HG03108 (cell line): ENCODE results near the gene PPP1R9A.

Experiments used
- ATAC-seq: cut with Tn5 transposase; IDR thresholded peaks from one replicate; pipeline ENCODE4 v1.9.1; 2021; ENCODE audit warnings: moderate library complexity; ENCODE audit not compliant: unreplicated experiment

The PPP1R9A gene

DNA sequence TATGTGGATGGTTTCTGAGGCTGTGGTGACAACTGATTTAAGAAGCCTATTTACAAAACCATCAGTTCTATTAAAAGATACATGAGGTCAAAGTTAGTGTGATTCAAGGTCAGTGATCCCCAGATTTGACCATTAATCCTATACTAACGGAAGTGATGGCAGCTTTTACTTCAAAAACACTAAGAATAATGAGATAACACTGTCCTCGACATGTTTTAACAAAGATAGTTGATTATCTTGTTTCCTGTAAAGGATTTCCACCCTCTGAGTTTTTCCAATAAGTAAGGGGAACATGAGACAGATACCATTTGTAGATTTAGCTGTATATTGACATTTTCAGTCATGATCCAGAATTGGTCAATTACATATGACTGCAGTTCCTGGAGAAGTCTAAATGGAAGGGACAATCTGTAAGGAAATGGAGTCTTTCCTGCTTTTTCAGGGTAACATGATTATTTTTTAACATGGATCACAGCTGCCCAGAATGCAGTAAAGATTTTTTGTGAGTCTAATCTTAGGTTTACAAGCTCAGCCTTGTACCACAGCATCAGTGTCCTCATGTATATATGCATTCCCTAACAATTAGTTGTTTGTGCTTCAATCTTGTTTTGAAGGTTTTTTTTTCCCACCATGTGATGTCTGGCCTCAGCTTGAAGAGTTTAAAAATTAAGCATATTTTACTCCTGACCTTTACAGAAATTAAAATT, 188.0 kb downstream of the PPP1R9A start:
- ATAC-seq = no peak

GRCh38 chr7:95095966-95096540, 188.7 kb downstream of the PPP1R9A start:
- no peak for ATAC-seq

DNA sequence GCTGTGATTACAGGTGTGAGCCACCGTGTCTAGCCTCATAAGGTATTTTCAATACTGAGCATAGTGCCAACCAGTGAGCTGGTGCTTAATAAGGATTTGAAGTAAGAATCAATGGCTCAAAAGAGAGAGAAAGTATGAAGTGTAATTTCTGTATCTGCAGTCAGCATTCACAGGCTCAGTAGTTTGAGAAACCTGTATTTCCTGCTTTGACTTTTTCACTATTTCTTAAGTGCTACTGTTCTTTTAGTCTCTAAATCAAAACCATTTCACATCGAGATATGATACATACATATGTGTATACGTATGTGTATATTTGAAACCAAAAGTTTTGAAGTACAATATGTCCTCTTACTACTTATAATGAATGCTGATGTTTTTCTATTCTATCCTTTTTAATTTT, 189.9 kb downstream of the PPP1R9A start:
- ATAC-seq = no peak

DNA sequence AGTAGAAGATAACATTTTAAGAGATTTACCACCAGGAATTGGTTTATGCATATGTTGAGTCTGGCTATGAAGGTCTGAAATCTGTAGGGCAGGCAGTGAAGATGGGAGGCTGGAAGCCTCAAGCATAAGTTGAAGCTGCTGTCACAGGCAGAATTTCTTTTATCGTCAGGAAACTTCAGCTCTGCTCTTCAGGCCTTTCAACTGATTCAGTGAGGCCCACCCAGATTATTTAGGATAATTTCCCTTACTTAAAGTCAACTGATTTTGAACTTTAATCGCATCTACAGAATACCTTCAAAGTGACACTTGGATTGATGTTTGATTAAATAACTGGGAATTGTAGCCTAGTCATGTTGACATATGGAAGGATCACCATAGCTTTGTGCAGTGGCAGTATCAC, 190.5 kb downstream of the PPP1R9A start:
- ATAC-seq = no peak

GRCh38 chr7:95099106-95099505, 191.7 kb downstream of the PPP1R9A start:
- no peak for ATAC-seq

DNA sequence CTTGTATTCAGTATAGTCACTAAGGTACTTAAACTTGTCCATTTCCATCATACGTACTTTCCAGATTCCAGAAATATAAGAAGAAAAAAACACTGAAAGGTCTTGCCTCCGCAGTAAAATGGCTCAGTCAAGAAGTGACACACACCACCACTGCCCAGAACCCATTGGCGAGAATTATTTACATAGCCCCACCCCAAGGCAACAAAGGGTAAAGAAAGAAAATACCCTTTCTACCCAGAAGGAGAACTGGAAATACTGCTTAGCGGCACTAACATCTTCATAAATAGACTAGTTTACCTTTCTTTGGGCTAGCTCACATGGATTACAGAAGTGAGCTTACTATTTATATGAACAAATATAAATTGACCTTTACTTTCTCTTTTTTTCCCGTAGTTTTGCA, 194.0 kb downstream of the PPP1R9A start:
- no peak for ATAC-seq

DNA sequence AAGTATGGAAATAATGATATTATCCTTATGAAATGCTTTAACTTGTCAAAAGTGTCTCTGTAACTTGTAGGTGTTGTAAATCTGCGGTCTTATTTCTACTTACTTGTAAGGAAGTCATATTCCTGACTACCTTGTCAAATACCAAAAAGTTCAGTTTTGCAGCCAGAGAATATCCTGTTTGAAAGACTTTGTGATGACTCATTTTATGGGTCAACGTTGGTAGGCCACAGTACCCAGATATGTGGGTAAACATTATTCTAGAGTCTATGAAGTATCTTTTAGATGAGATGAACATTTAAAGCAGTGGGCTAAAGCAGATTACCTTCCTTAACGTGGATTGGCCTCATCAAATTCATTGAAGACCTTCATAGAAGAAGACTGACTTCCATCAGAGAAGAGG, 195.3 kb downstream of the PPP1R9A start:
- ATAC-seq = no peak

- no peak for ATAC-seq
Observed at GRCh38 chr7:95104739-95105138, 197.3 kb downstream of the PPP1R9A start.

DNA sequence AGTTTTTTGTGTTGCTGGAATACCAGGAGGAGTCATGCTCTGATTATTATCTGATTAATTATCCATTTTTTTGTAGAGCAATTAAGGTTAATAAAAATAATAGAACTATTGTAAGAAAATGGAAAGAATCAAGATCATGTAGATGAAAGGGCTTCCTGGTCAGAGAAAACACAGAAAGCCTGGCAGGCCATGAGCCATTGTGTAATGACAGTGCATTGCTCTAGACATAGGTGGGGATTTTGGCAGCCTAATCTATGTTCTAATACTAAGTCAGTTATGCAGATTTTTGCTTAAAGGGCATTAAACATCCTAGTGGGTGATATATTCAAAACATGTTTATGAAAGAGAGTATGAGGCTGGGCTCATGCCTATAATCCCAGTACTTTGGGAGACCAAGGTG, 198.2 kb downstream of the PPP1R9A start:
- ATAC-seq = no peak

- ATAC-seq = no peak
Observed at GRCh38 chr7:95106401-95106800, 199.0 kb downstream of the PPP1R9A start.

- no peak for ATAC-seq
Observed at GRCh38 chr7:95110707-95111106, 203.3 kb downstream of the PPP1R9A start.

DNA sequence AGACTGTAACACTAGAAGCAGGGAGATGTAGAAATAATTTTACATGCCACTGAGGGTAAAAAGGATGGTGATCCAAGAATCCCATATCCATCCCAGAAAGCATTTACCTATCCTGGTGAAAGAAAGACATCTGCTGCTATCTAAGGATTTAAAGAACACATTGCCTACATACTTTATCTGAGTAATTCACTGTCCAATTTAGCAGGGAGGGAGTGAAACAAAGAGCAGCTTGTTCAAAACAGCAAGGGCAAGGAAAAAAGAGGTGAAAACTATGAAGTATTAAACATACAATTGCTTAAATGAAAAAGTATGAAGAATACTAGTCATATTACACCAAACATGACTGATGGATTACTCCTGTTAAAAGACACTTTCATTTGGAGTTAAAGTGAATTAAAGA, 206.2 kb downstream of the PPP1R9A start:
- ATAC-seq = no peak

GRCh38 chr7:95126053-95126709, 218.8 kb downstream of the PPP1R9A start:
- ATAC-seq = no peak

DNA sequence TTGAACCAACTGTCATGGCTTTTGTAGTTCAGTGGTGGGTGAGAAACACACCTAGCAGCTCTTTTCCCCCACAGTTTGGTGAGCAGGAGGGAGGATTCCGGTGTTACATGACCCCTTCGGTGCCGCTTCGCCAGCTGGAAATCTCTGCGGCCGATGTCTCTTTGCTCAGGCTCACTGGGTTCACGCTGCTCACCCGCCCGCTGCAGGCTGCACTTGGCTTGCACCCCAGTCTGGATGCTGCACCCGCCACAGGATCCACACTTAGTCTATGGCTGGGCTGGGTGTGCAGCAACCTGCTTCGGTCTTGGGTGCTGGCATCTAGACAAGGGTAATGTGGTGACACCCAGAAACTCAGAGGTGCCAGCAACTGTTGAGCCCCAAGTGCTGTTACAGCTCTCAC, 225.1 kb downstream of the PPP1R9A start:
- no peak for ATAC-seq

DNA sequence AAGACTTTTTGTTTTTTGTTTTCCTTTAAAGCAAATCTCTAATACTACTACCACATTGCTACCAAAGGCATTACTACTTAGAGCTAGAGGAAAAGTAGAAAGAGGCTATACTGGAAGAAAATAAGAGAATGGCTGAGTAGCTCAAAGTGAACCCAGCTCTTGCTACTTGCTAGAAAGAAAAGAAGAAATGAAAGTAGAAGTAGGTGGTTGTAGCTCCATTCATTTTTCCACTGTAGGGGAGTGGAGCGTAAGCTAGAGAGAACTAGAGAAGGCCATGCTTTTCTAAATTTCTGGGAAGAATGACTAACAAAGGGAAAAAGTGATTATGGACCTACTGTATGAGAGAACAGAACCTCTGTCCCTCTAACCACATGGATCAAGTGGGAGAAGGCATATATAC, 232.5 kb downstream of the PPP1R9A start:
- ATAC-seq = no peak

- ATAC-seq = no peak
Observed at GRCh38 chr7:95141755-95142154, 234.4 kb downstream of the PPP1R9A start.

- ATAC-seq = no peak
Observed at GRCh38 chr7:95144256-95144655, 236.9 kb downstream of the PPP1R9A start.

DNA sequence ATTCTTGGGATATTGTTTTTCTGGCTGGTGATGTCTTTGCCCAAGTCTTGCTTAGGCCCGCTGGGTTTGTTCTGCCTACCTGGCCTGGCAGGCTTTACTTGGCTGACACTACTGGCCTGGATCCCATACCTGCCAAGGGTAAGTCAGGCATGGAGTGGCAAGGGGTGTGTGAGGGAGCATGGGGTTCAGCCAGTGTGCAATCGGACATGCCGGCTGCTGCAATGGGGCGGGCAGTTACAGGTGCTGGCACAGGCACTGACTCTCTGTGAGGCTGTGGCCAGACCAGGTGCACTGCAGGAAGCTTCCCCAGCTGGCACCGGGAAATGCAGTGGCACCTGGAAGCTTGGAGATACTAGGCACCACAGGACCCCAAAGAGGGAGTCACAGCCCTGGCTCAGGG, 248.6 kb downstream of the PPP1R9A start:
- ATAC-seq = no peak

DNA sequence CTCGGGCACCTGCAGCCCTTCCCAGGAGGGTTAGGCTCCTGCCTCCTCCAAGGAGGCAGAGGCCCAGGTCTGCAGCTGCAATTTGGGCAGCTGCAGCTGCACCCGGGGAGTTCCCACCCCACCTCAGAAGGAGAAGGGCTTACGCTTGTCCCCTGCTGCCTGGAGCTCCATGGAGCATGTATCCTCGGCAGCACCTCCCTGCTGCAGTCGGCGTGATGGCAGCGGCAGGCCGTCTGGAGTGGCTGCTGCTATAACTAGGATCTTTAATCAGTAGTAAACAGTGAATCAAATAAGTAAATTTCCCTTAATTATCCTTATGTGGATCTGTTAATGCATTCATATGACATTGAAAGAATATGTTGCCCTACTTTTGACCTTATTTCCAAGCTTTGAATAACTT, 250.0 kb downstream of the PPP1R9A start:
- no peak for ATAC-seq

DNA sequence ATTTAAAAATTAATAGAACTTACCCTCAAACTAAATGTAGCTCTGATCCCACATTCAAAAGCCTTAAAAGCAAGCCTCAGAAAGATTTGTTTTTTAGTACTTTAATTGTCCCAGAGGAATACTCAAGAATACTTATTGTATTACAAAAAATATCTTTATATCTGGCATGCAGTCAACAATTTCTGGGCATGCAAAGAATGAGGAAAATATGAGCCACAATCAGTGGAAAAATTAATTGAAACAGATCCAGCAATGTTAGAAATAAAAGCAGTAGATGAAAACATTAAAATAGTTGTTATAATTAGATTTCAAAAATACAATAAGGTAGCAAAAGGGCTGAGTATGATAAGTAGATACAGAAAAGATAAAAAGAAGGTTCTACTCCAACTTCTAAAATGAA, 262.3 kb downstream of the PPP1R9A start:
- no peak for ATAC-seq

GRCh38 chr7:95172420-95172819, 265.0 kb downstream of the PPP1R9A start:
- ATAC-seq = no peak

GRCh38 chr7:95190515-95190914, 283.1 kb downstream of the PPP1R9A start:
- ATAC-seq = no peak
